Stimulated activated CD8-positive, alpha-beta memory T cell treated with anti-CD3 and anti-CD28 coated beads, Interleukin-7, amount 100 ng/mL, for 1 hour (primary cell): Measurements from ENCODE around the gene TRIM33.
"Not testable (repeated sequence)": the region's sequence is repeated elsewhere in the genome, so short reads cannot be mapped to it uniquely, and the experiment has no call there.

ENCODE experiments used
- DNase-seq, 2 donors: peaks; one replicate each; pipeline ENCODE4 v3.0.0-alpha.2; 2020; ENCODE audit warnings: low read depth in 2 of 2

TRIM33 gene

DNA sequence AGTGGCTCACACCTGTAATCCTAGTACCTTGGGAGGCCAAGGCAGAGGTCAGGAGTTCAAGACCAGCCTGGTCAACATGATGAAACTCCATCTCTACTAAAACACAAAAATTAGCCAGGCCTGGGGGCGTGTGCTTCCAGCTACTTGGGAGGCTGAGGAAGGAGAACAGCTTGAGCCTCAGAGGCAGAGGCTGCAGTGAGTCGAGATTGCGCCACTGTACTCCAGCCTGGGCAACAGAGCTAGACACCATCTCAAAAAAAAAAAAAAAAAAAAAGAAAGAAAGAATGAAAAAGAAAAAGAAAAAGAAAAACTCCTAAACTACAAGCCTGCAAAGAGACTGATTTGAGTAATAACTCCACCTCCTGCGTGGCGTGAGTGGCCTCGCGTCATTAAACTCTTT, 92.1 kb downstream of the TRIM33 start:
- DNase-seq: not testable (repeated sequence)

DNA sequence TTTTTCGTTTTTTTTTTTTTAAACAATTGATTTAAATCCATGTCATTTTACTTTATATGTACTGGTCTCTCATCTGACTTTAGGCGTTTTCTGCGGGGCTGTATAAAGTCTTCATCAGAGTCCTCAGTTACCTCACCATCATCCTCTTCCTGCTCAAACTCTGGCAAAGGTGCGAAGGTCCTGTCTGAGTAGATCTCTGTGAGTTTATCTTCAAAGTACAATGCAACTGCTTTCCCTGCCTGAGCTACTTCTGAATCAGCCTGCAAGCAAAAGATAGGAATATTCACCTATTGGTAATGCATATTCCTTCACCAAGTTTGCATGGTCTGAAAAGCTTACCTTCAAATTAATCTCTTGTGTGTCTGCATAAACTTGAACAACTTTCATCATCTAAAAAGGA, 113.4 kb downstream of the TRIM33 start:
- no peak for DNase-seq

DNA sequence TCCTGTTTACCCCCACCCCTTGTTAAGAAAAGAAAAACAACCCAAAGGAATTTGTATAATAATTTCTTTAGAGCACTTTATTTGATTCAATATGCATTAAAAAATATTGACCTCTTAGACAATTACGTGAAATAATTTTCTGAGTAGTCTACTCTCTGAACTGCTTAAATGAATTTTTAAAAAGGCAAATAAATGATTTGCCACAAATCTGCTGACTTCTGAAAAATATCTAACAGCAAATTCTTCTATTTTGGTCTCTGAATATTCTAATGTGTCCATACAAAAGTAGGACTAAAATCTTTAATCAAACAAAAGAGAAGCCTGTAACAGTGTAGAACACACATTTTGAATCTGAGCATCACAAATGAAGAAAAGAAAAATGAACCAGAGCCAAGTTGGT, 115.1 kb downstream of the TRIM33 start:
- no peak for DNase-seq

DNA sequence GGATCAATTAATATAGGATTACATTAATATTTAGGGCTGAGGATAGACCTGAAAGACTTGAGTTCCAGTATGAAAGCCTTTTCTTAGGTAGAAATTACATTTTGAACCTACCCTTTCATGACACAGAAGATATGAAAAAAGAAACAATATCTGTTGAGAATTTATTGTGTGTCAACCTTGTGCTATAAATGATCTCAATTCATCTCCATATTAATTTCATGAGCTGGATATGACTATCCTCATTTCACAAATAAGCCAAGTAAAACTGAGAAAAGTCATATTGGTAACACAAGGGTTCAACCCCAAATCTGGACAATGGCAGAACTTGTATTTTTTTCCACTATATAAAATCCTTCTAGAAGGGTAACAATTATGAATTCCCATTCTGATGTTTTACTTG, 120.0 kb downstream of the TRIM33 start:
- no peak for DNase-seq

GRCh38 chr1:114390361-114390760, 120.6 kb downstream of the TRIM33 start:
- DNase-seq: no peak

GRCh38 chr1:114388432-114389003, 122.5 kb downstream of the TRIM33 start:
- DNase-seq: no peak

GRCh38 chr1:114387585-114387984, 123.4 kb downstream of the TRIM33 start:
- not testable (repeated sequence) for DNase-seq

- DNase-seq: no peak
These were observed 124.0 kb downstream of the TRIM33 start for GRCh38 chr1:114387010-114387360.

GRCh38 chr1:114386129-114387009, 124.6 kb downstream of the TRIM33 start:
- DNase-seq: no peak

GRCh38 chr1:114384922-114385321, 126.1 kb downstream of the TRIM33 start:
- DNase-seq: no peak

GRCh38 chr1:114379987-114380386, 131.0 kb downstream of the TRIM33 start:
- DNase-seq: no peak

DNA sequence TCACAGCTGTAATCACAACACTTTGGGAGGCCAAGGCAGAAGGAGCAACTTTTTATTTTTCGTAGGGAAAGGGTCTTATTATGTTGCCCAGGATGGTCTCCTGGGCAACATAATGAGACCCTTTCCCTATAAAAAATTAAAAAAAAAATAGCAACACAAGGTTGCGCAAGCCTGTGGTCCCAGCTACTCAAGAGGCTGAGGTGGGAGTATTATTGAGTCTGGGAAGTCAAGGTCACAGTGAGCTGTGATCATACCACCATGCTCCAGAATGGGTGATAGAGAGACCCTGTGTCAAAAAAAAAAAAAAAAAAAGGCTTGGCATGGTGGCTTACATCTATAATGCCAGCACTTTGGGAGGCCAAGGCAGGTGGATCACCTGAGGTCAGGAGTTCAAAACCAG, 131.6 kb downstream of the TRIM33 start:
- DNase-seq: no peak

DNA sequence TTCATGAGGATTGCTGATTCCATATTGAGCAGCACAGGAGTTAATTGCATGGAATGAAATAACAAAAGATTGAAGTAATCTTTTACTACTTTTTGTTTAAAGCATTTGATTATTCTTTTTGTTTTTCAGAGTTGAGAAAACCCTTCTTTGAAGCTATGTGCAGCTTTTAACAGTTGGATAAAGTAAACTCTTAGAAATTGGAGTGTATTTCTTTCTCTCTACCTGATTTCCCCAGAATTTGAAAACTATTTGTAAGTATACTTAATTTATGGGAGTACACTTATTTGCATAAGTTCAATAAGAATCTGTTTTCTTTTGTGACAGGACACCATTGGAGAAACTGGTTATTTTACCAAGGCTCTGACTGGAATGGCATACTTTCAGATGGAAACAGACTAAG, 133.6 kb downstream of the TRIM33 start:
- no peak for DNase-seq

- no peak for DNase-seq
These were observed 141.1 kb downstream of the TRIM33 start for GRCh38 chr1:114369930-114370329.

DNA sequence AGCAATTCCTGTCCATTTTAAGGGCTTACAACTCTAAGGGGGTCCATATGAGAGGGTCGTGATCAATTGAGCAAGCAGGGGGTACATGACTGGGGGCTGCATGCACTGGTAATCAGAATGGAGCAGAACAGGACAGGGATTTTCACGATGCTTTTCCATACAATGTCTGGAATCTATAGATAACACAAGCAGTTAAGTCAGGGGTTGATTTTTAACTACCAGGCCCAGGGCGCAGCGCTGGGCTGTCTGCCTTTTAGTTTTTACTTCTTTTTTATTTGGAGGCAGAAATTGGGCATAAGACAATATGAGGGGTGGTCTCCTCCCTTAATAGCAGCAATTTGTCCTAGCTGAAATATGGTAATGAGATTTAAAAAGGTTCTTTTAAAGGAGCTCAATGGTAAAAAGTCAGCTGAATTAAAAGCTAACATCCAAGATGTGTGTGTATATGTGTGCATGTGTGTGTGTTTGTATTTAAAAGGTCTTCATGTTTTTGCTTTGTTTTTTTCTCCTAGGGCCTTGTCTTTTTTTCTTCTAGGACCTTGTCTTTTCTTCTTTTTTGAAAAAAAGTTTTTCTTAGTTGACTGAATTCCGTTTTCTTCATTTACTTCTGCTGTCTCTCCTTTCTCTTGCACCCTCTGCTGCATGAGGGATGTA, 141.6 kb downstream of the TRIM33 start:
- not testable (repeated sequence) for DNase-seq

- DNase-seq: no peak
These were observed 142.3 kb downstream of the TRIM33 start for GRCh38 chr1:114368560-114369255.

DNA sequence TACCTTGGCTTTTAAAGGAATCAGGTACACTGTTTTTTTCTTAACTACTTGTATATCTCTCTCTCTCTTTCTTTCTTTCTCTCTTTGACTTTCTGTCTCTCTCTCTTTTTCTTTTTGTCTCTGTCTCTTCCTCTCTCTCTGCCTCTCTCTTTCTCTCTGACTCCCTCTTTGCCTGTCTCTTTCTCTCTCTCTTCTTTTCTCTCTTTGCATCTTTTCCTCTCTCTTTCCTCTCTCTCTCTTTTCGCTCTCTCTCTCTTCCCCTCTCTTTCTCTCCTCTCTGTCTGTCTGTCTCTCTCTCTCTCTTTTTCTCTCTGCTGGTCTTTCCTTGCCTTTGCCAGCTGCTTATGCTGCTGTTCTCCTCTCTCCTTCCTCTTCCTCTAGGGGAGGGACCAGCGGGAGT, 143.2 kb downstream of the TRIM33 start:
- no peak for DNase-seq

DNA sequence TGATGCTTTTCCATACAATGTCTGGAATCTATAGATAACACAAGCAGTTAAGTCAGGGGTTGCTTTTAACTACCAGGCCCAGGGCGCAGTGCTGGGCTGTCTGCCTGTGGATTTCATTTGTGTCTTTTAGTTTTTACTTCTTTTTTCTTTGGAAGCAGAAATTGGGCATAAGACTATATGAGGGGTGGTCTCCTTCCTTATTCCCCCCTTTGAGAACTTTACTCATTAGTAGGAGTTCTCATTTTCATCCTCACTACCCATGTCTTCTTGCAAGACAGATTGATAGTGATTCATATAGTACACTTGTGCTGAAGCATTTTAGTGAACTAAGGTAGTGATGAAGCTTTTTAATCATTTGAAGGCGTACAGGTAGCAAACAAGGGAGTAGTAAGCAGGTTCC, 147.8 kb downstream of the TRIM33 start:
- DNase-seq: not testable (repeated sequence)

- DNase-seq: no peak
These were observed 151.2 kb downstream of the TRIM33 start for GRCh38 chr1:114359791-114360190.

GRCh38 chr1:114355240-114355639, 155.8 kb downstream of the TRIM33 start:
- no peak for DNase-seq

DNA sequence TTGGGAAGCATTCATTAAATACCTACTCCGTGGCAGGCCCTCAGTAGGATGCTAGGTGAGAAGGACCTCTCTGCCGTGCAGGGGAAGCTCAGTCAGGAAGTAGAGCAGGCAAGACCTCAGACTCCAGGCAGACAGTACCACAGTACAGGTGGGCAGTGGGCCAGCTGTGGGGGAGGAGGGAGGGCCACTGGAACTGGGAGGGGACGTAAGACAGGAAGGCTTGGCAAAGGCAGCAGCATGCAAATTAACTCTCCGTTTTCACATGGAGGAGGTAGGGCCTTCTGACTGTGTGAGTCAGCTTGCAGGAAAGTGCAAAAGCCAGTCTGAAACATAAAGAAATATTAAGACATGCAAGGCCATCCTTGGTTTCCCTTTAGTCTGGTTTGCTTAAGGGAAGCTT, 157.7 kb downstream of the TRIM33 start:
- no peak for DNase-seq

DNA sequence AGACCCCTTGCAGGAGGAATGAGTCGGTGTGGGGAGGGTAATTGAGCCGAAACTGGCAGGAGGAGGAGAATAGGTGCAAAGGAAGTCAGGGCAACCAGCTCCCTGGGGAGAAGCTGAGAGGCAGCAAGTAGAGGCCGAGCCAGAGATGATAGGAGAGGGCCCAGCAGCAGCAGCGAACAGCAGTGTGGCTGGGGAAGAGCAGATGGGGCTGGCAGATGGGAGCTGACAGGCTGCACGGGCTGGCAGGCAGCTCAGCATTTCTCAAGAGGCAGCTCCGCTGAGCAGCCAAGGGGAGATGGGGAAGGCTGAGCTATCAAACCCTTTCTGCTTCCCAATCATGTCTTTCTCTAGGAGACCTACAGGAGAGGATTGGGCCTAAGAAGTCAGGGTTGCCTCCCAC, 158.2 kb downstream of the TRIM33 start:
- DNase-seq: no peak
